SU-DHL-6 (cell line): ENCODE data around the gene EFTUD2.

ENCODE experiments used
- EZH2phosphoT487 ChIP-seq: fragments of 200-600 bp; sonication (generic), shearing (Covaris generic); conservative IDR thresholded peaks from 2 replicates; pipeline ENCODE4 v1.6.1; 2018; ENCODE audit warnings: mild to moderate bottlenecking, antibody characterized with exemption, low read length, moderate library complexity, mixed read lengths
- TF ChIP-seq, protein P1 (sequence below): fragments of 200-600 bp; sonication (generic); IDR thresholded peaks from one replicate; pipeline ENCODE4 v1.5.1; 2017; ENCODE audit warnings: antibody characterized with exemption, mild to moderate bottlenecking, low read length, moderate library complexity; ENCODE audit not compliant: insufficient read depth, poor library complexity, severe bottlenecking

DNA sequence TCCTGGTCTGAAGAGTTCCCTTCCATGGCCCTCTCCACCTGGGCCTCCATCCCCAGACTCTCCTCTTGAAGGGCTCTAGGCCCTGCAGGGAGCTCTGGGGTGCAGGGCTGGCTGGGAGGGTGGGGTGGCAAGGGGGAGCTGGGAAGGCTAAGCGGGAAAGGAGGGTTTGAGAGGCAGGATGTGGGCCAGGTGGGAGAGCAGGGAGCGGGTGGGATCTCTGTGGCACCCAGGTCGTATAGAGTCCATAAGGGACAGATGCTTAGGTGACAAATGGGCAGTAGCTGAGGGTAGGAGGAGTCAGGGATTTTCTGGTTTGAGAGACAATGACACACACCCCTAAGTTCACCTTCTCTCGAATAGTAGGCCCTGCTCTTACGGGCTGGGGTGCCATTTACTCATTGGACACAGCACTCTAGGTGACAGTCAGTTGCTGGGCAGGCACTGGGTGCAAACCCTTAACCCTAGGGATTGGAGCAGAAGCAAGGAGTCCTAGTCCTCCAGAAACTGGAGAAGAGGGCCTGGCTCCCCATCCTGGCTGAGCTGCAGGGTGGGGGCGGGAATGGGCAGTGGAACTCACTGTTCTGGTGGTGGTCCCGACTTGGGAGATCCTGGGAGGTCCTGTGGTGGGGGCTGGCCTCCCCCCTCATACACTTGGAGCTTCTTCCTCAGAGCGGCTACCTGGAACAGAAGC lies 33.0 kb upstream of the EFTUD2 start:
- TF ChIP-seq, protein P1, sequence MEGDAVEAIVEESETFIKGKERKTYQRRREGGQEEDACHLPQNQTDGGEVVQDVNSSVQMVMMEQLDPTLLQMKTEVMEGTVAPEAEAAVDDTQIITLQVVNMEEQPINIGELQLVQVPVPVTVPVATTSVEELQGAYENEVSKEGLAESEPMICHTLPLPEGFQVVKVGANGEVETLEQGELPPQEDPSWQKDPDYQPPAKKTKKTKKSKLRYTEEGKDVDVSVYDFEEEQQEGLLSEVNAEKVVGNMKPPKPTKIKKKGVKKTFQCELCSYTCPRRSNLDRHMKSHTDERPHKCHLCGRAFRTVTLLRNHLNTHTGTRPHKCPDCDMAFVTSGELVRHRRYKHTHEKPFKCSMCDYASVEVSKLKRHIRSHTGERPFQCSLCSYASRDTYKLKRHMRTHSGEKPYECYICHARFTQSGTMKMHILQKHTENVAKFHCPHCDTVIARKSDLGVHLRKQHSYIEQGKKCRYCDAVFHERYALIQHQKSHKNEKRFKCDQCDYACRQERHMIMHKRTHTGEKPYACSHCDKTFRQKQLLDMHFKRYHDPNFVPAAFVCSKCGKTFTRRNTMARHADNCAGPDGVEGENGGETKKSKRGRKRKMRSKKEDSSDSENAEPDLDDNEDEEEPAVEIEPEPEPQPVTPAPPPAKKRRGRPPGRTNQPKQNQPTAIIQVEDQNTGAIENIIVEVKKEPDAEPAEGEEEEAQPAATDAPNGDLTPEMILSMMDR = no peak
- TF ChIP-seq EZH2phosphoT487 = no peak
